ENCODE data around the gene ZNF35.
A peak's percentile ranks its signal among the peaks of the same experiment; 100 is the strongest.
"Not testable (repeated sequence)": the region's sequence is repeated elsewhere in the genome, so short reads cannot be mapped to it uniquely, and the experiment has no call there.

Gene ZNF35

GRCh38 chr3:44648564-44649229 is at the start of gene ZNF35:
TSS of gene ZNF35 (plus strand) at chr3:44648732. CDS start at chr3:44651068, 2,336 bp downstream.
- peak; percentile 91 for DNase-seq

DNA sequence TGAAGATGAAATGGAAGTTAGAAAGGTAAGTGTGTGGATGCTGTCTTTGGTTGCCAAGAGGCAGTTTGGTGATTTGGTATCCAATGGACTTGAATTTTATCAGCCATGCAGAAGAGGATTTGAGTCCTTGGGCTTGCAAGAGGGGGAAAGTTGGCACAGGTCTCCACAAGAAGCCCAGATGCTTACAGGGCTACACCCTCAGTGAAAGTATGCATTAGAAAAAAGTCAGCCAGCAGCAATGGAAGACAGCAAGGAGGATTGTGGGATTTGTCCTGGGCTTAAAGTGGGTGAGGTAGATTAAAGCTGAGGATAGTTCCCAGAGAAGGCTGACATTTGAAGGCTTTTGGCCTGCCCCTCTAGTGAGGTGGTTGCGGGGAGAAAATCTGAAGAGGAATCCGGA is 46.8 kb upstream of the ZNF35 start:
- no peak for DNase-seq

GRCh38 chr3:44612678-44613077 is 35.9 kb upstream of the ZNF35 start:
- DNase-seq: no peak

DNA sequence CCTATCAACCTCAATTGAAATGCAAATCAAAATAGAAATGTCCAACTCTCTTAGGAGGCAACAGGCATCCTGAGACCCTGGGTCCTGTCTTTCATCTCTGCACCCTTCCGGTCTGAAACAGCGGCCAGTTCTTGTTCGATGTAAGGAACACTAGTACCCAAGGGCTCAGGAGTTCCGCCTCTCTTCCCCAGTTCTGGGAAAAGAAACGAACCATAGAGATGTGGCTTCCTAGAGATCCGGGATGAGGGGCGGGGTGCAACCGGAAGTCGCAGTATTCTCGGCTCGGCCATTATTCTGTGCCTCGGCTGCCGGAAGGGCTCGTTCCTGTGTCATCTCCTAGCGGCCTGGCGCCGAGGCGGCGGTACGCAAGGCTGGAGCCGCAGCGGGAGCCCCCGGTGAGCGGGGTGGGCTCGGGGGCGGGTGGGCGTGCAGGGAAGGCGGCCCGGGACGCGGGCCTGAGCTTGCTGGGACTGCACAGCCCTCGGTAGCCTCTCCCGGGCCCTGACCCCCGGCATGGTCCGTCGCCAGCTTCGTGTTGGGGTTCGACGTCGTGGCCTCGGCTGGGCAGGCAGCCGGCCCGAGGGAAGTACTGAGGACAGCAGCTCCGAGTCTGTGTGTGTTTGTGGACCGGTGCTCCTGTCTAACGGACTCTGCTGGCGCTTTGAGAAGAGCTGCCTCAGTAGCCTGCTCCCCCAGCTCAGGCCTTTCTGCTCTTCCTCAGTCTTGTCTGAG is 23.6 kb upstream of the ZNF35 start, which contains the start of gene ZNF197:
Gene ZNF197 (plus strand): TSS at position 288 of the 732 bp plus-strand sequence. CDS start 4,119 bp downstream, outside the sequence.
- DNase-seq: peak; percentile 94

- DNase-seq: no peak
Measured at GRCh38 chr3:44628716-44629115, 19.8 kb upstream of the ZNF35 start.

DNA sequence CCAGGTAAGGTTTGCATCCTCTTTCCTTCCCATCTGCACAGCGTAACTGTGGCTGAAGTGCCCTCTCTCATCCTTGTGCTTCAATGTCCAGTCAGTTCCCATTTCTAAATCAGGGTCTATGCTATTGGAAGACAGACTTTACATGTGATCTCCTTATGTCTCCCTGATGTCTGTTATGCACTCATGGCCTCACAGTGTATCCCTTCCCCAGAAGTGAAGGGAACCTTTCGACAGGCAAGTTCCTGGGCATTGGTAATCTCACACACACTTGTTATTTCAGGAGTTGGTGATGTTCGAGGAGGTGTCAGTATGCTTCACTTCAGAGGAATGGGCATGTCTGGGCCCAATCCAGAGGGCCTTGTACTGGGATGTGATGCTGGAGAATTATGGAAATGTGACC is 16.3 kb upstream of the ZNF35 start:
- DNase-seq: no peak

DNA sequence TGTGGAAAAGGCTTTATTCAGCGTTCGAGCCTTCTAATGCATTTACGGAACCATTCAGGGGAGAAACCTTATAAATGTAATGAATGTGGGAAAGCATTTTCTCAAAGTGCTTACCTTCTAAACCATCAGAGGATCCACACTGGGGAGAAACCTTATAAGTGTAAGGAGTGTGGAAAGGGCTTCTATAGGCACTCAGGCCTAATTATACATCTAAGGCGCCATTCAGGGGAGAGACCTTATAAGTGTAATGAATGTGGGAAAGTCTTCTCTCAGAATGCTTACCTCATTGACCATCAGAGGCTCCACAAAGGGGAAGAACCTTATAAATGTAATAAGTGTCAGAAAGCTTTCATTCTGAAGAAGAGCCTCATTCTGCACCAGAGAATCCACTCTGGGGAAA is 6.2 kb upstream of the ZNF35 start:
- no peak for DNase-seq

- DNase-seq: no peak
Measured at GRCh38 chr3:44643024-44643423, 5.5 kb upstream of the ZNF35 start.

GRCh38 chr3:44647771-44648170 is 761 bp upstream of the ZNF35 start:
- DNase-seq: no peak

- no peak for DNase-seq
Measured at GRCh38 chr3:44649709-44650108, 1.2 kb downstream of the ZNF35 start.

DNA sequence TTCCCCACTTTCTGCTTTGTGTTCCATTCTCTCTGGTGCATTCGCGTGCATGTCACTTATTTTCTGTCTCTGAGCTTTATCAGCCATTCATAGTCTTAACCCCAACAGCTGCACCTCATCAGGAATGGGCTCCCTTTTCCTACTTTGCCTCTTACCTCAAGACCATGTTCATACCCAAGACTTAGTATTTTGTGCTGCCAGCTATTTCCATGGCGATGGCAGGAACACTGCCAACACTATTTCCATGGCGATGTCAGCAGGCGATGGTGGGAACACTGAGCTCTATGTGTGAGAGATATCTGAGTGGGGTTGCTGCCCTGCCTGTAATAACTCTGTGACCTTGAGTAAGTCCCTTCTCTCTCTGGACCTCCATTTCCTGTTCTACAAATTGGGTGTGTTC is 5.5 kb downstream of the ZNF35 start:
- no peak for DNase-seq

DNA sequence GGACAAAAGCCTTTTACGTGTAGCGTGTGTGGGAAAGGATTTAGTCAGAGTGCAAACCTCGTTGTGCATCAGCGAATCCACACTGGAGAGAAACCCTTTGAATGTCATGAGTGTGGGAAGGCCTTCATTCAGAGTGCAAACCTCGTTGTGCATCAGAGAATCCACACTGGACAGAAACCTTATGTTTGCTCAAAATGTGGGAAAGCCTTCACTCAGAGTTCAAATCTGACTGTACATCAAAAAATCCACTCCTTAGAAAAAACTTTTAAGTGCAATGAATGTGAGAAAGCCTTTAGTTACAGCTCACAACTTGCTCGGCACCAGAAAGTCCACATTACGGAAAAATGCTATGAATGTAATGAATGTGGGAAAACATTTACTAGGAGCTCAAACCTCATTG is 10.5 kb downstream of the ZNF35 start:
- DNase-seq: no peak

GRCh38 chr3:44659434-44659833 is 10.9 kb downstream of the ZNF35 start:
- DNase-seq: no peak

DNA sequence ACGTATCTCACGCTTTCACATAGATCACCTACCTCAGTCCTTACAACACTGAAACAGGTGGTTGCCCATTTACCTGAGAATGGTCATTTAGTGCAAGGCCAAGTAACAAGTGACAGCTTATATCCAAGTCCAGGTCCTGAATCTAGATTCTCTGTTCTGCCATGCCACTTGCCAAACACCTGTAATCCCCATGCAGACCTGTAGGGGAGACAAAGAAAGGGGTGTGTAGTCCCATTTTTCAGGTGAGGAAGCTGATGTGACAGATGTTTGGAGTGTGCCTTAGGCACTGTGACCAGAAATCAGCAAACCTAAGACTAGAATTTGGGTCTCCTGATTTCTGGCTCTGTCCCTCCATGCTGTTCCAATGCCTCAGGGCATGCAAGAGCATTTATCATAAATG is 12.7 kb downstream of the ZNF35 start:
- DNase-seq: peak; percentile 9

DNA sequence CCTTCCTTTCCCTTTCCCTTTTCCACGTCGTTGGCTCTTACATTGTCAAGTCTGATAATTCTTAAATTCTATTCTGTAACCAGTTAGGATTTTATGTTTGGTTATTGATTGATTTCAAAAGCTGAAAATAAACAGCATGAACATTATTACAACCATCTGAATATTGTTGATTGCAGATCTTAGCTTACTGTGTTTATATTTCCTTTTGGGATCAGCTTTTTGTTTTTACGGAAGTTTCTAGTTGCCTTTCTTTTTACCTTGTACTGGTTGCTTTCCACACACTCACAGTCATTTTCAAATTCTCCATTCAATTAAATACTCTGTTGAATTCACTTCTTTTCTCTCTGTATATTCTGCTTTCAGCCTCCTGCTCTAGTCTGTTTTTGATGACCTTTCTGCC is 16.6 kb downstream of the ZNF35 start:
- DNase-seq: no peak

DNA sequence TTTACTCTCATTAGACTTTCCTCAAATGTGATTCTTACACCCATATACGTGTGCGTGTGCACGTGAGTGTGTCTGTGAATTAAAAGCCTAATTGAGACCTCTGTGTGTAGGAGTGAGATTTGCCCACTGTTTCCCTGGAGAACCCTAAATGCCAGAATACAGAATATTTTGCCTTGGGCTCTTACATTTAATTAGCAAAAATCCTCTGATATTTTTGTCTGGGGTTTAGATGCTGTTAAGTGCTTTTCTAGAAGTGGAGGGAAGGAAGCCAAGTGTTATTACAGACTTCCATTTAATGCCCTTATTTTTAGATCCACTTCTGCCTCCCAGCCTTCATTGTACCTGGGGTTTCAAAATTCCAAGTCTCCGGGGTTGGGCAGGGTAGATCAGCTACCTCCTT is 17.8 kb downstream of the ZNF35 start:
- no peak for DNase-seq

DNA sequence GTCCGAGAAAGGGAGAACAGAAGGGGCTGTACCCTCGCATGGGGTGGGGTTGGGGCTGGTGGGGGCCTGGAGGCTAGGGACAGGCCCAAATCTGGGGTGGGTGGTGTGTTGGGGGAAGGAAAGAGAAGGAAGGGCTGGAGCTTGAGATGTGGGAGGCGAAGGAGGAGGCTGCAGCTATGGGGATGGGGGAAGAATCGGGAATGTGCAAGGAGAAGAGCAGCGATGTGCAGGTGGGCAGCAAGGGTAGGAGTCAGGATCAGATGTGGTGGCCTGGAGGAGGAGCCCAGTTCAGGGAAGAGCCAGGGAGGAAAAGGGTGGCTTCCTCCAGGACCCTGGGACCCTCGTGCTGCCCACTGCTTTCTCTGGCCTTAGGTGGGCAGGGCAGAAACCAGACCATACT is 21.2 kb downstream of the ZNF35 start:
- DNase-seq: no peak

DNA sequence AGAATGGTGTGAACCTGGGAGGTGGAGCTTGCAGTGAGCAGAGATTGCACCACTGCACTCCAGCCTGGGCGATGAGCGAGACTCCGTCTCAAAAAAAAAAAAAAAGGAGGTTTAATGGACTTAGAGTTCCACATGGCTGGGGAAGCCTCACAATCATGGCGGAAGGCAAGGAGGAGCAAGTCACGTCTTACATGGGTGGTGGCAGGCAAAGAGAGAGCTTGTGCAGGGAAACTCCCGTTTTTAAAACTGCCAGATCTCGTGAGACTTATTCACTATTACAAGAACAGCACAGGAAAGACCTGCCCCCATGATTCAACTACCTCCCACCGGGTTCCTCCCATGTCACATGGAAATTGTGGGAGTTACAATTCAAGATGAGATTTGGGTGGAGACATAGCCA is 24.9 kb downstream of the ZNF35 start:
- DNase-seq: not testable (repeated sequence)

DNA sequence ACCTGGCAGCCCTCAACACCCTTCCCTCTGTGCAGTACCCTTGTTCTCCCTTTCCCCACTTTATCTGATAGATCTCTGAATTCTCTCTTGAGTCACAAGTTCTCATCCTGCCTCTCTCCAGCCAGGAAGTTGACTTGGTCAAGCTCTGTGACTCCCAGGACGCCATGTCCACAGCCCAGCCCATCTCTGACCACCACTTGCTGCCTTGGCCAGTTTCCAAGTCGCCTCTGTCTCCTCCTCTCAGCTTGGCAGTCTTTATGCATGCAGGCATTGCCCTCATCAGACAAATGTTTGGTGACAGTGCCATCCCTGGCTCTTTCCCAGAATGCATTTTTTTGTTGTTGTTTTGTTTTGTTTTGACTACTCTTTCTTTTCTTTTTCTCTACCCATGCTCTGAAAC is 25.7 kb downstream of the ZNF35 start:
- peak; percentile 0 for DNase-seq

DNA sequence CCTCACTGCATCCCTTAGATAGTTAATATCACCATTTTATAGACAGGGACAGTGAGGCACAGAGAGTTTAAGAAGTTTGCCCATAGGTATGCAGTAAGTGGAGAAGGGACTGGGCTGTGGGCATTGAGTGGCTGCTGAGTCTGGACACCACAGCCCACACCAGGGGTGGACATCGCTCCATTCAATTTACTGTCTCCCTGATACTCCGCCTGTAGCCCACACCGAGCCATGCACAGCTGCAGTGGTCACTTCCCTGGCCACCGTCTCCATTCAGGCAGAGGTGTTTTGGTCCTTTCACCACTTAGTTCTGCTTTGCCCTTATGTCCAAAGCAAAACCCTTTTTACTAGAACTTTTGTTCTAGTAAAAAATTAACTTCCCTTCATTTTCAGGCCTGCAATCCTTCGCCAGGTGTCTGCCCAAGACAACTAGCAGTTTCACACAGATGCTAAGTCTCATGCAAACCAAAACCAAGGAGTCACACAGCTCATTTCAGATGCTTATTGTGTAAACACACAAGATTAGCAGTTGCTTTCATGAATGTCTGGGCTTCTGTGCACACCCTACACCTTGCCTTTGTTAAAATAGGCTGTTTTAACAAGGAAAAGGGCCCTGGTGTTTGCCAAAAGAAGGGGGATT is 30.1 kb downstream of the ZNF35 start:
- DNase-seq: no peak

GRCh38 chr3:44680921-44681455 is 32.5 kb downstream of the ZNF35 start:
- DNase-seq: no peak

- DNase-seq: no peak
Measured at GRCh38 chr3:44682182-44682896, 33.8 kb downstream of the ZNF35 start.

- peak; percentile 93 for DNase-seq
Measured at GRCh38 chr3:44685128-44685800, 36.7 kb downstream of the ZNF35 start.

Data from NCI-H69 (cell line).